NCI-H1048 (cell line): ENCODE results near the gene CDH4.

Experiments used
- DNase-seq: peaks from one replicate; lab custom pipeline; 2025; lab: John Stamatoyannopoulos, UW

Gene CDH4

GRCh38 chr20:61356196-61356595 lies 104.1 kb downstream of the CDH4 start:
- DNase-seq: no peak

GRCh38 chr20:61357119-61357518 lies 105.1 kb downstream of the CDH4 start:
- no peak for DNase-seq

- no peak for DNase-seq
Observed at GRCh38 chr20:61359254-61359653, 107.2 kb downstream of the CDH4 start.

- no peak for DNase-seq
Observed at GRCh38 chr20:61360296-61360695, 108.2 kb downstream of the CDH4 start.

- no peak for DNase-seq
Observed at GRCh38 chr20:61360940-61361339, 108.9 kb downstream of the CDH4 start.

GRCh38 chr20:61361501-61361900 lies 109.4 kb downstream of the CDH4 start:
- no peak for DNase-seq

GRCh38 chr20:61364147-61364546 lies 112.1 kb downstream of the CDH4 start:
- no peak for DNase-seq

- no peak for DNase-seq
Observed at GRCh38 chr20:61366914-61367313, 114.9 kb downstream of the CDH4 start.

GRCh38 chr20:61369731-61370520 lies 117.9 kb downstream of the CDH4 start:
- DNase-seq: no peak

GRCh38 chr20:61370841-61371303 lies 118.8 kb downstream of the CDH4 start:
- DNase-seq: no peak

GRCh38 chr20:61371501-61372136 lies 119.6 kb downstream of the CDH4 start:
- DNase-seq: no peak

GRCh38 chr20:61372137-61373054 lies 120.3 kb downstream of the CDH4 start:
- DNase-seq: no peak

- no peak for DNase-seq
Observed at GRCh38 chr20:61373055-61373399, 121.0 kb downstream of the CDH4 start.

- DNase-seq: no peak
Observed at GRCh38 chr20:61373956-61374545, 122.0 kb downstream of the CDH4 start.

GRCh38 chr20:61376541-61377240 lies 124.6 kb downstream of the CDH4 start:
- DNase-seq: no peak

- no peak for DNase-seq
Observed at GRCh38 chr20:61378694-61379355, 126.8 kb downstream of the CDH4 start.

- no peak for DNase-seq
Observed at GRCh38 chr20:61379898-61380544, 128.0 kb downstream of the CDH4 start.

GRCh38 chr20:61380545-61380915 lies 128.5 kb downstream of the CDH4 start:
- DNase-seq: no peak

- DNase-seq: no peak
Observed at GRCh38 chr20:61382194-61382593, 130.1 kb downstream of the CDH4 start.

- no peak for DNase-seq
Observed at GRCh38 chr20:61385296-61385695, 133.2 kb downstream of the CDH4 start.

GRCh38 chr20:61385731-61386130 lies 133.7 kb downstream of the CDH4 start:
- DNase-seq: no peak
